Erythroblast (primary cell): ENCODE results near the gene CIITA.
A peak's percentile ranks its signal among the peaks of the same experiment; 100 is the strongest.

Source experiments
- DNase-seq, 2 experiments: peaks; one replicate each; lab custom pipeline; 2025; lab: John Stamatoyannopoulos, UW
- GATA1 ChIP-seq: IDR thresholded peaks from 2 replicates; pipeline ENCODE4 v1.6.1; 2011; ENCODE audit warnings: low read depth, mild to moderate bottlenecking, control low read depth, low read length, moderate library complexity
- POLR2A ChIP-seq: IDR thresholded peaks from 2 replicates; pipeline ENCODE4 v1.6.1; 2011; ENCODE audit warnings: mild to moderate bottlenecking, low read length

Gene CIITA

DNA sequence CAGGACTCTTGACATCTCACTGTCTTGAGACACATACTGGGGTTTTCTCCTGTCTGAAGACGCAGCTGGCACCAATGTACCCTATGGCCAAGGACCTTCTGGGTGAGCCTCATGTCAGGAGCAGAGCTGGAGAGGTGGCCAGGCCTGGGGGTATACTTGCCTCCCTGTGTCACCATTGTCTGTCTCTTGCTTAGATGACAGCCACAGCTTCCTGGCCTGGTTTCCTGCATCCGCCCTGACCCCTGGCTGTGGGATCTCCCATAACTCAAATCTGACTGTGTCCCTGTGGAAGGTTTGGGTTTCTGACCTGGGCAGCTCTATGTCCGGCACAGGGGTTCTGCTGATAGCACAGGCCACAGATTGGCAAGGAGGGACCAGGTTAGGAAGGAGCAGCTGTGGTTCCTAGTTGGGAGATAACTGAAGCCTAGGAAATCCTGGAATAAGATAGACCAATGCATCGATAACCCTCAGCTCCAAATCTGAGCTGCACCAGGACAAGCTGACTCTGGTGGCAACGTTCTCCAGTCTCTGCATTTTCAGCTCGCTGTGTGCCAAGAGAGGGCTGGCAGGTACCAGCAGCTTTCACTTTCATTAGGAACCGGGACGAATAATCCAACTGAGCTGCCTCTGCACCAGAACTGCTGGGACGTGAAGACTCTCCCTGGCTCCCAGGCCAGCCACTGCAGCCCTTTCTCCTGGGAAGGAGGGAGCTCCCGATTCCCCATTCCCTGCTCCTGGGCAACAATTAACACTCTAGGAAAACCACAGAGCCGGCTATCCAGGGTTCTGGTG, 60.3 kb downstream of the CIITA start:
- no peak for DNase-seq
- TF ChIP-seq GATA1: no peak
- TF ChIP-seq POLR2A: no peak

DNA sequence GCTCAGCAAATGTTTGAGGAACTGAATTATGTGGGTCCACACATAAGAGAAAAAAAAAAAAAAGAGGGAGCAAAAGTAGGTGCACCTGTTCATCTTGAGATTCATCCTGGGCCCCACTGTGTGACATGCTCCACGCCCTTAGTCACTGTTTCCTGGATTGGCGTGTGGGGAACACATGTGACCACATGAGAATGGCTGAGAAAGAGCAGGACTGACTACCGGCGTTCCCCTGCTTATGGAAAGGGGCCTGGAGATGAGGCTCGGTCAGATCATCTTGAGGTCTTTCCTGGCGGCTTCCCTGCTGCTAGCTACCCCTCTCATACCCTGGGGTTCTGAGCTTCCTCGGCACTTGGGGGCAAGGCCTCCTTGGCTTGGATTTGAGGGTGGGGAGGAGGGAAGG, 61.3 kb downstream of the CIITA start:
- DNase-seq: no peak
- TF ChIP-seq GATA1: no peak
- TF ChIP-seq POLR2A: no peak

DNA sequence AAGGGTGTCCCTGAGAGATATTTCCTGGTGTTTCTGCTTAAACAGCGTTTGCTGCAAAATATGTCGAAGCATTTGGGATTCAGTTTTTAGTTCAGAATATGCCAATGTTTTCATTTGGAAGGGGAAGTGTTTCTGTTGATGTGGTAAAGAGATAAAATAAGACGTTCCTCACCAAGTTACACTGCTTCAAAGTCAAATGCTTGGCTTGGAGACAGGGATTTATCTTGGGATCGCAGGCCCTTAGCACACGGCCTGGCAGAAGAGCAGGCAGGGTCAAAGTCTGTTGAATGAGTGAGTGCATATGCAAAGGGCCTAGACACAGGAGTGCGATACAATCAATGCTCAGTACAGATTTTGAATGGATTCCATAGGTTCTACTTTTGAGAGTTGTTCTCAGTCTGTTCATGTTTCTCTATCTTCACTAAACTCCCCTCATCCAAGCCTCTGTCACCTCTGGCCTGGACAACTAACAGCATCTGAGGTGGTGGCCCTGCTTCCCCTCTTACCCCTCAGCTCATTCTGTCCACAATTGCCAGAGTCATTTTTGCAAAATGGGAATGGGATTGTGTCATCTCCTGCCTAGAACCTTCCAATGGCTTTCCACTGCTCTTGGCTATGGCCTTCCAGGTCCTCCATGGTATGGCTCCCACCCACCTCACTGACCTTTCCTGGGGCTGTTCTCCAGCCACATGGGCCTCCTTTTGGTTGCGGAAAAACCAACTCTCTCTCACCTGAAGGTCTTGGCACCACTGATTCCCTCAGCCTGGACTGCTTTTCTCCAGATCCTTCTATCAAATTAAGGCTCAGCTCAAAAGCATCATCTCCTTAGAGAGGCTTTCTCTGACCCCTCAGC, 62.0 kb downstream of the CIITA start:
- no peak for TF ChIP-seq POLR2A
- no peak for TF ChIP-seq GATA1
- DNase-seq: peak; percentile 66 to 76

DNA sequence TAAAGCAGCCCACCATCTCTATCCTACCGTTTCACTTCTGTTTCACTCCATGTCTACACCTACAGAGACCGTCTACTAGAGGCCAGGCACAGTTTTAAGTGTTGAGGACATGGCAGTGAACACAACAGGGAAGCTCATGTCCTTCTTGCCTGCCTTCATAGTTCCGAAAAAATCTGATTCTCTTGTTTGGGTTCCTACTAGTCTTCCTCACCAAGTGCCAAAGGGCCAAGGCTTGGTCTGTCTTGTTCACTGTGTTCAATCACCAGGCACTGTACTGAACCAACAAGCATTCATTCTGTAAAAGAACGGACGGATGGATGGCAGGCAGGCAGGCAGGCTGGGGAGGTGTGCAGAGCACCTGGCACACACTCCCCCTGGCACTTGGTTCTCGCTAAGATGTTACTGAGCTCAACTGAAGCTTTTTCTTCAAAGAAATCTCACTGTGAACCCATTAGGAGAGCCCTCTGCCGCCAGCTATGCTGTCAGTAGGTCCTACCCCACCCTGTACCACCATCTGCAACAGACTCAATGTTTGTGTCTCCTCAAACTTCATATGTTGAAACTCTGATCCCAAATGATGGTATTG, 62.7 kb downstream of the CIITA start:
- DNase-seq: peak; percentile 15 to 35
- TF ChIP-seq POLR2A (no peak), GATA1 (no peak)

DNA sequence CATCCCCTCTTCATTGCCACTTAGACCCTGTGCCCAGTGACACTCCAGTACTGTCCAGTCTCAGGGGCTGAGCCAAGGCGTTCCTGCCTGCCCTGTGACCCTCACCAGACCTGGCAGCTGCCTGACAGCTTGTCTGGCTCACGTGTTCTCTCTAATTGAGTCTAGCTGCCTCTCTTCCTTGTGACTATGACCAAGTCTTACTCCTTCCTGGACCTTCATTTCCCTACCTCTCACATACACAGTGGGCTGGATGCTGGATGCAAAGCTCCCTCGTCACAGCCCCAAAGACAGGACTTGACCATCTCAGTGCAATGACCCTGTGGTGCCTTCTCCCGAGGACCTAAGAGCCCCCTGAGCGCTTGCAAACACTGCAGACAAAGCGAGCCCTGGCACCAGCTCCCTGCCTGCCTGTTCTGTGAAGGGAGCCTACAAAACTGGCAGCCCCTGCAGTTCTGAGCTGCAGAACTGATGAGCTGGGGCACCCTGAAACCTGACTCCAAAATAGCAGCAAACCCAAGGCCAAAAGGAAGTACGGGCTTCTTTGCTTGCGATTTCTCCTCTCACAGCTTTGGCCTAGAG, 63.6 kb downstream of the CIITA start:
- DNase-seq: no peak
- TF ChIP-seq GATA1 (no peak), POLR2A (no peak)

- TF ChIP-seq GATA1: no peak
- no peak for TF ChIP-seq POLR2A
- DNase-seq: peak; percentile 35 to 55
Observed at GRCh38 chr16:10941127-10941933, 64.3 kb downstream of the CIITA start.

DNA sequence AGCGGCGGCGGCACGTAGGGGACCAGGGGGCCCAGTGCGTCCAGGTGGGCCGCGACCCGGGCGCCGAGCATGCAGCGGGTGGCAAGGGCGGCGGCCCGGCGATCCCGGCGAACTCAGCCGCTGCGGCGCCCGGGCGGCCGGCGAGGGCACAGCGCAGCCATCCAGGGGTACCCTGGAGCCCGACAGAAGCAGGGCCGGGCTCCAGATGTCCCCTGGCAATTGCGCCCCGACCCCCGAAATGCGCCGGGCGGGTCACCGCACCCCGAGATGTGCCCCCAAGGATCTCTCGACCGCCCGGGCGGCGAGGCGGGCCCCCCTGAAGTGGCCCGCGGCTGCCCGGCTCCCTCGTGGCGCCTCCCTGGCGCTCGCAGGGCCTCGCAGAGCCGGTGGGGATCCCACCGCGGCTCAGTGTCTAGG, 64.9 kb downstream of the CIITA start:
- DNase-seq: peak; percentile 37 to 62

DNA sequence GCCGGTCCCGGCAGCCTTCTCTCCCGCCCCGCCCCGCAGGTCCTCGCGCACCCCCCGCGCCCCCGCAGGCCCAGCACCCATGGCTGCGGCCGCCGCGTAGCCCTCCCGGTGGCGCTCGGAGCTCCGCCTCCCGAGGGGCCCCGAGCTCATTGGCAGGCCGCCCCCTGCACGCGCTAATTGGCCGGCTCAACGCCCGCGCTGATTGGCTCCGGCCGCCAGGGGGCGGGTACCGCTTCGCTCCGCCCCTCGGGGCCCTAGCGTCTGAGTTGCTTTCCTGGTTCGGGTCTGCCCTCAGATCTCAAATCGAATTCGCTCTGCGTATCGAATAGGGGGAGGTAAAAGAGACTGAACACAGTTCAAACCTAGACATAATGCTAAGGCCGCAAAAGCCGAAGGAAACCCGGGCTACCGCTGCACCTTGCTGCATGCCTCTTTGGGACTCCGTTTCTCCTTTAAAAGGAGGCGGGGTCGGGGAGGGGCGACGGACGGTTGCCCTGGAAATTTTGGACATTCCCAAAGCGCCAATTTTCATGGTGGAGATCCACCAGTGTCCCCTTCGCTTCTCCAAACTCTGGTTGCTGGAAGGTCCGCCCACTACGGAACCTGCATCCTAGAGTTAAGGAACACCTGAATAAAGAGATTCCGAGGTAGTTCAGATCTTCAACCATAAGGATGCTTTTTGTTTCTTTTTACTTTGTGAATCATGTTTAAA, 65.5 kb downstream of the CIITA start, which contains the start of gene DEXI:
TSS of gene DEXI (minus strand) at position 117 of the 712 bp plus-strand sequence. CDS start 463 bp downstream, outside the sequence.
- peak; percentile 94 to 97 for DNase-seq
- TF ChIP-seq POLR2A: peak; percentile 44
- no peak for TF ChIP-seq GATA1

GRCh38 chr16:10943064-10943353, 66.0 kb downstream of the CIITA start:
- TF ChIP-seq GATA1 (no peak), POLR2A (no peak)
- DNase-seq: no peak

DNA sequence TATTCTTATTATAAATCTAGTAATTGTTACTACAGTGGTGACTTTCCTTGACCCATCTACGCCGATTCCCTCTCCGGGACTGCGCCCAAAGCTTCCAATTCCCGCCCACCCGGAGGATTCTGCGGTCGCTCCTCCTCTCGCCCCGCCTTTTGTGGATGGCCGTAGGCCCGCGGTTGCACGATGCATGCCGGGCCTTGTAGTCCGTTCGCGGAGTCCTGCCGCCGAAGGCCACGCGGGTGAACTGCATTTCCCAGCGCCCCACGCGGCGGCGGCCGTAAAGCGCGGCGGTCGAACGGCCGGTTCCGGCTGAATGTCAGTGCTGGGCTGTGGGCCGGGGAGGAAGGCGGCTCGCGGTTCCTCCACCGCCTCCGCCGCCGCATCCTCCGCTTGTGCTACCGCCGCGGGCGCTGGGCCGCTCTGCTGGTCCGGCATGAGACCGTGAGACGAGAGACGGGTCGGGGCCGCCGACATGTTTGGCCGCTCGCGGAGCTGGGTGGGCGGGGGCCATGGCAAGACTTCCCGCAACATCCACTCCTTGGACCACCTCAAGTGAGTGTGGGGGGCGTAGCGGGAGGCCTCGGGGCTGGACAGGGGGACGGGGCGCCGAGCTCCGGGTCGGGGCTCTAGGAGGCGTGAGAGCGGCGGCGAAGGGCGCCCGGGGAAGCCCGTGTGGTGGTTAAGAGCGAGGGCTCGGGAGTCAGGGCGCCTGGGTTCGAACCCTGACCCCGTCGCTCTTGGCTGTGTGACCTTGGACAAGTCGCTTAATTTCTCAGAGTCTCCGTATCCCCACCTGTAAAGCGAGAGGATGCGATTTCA, 67.5 kb downstream of the CIITA start, which contains the start of gene CLEC16A:
TSS of gene CLEC16A (plus strand) at position 316 of the 816 bp plus-strand sequence. CDS start at position 470, 154 bp downstream.
- DNase-seq: peak; percentile 97 to 98
- TF ChIP-seq GATA1 (no peak), POLR2A (peak; percentile 76)

GRCh38 chr16:10945065-10945787, 68.2 kb downstream of the CIITA start:
- DNase-seq: no peak
- TF ChIP-seq POLR2A (no peak), GATA1 (no peak)
